Adrenal gland (tissue), 5 donors: Measurements from ENCODE around the gene SGMS1.

Source experiments
- POLR2A ChIP-seq, 2 donors: fragments of 450-650 bp; IDR thresholded peaks; one replicate each; pipeline ENCODE4 v1.6.1; 2017; ENCODE audit warnings: antibody characterized with exemption in 2 of 2, mild to moderate bottlenecking in 2 of 2, moderate library complexity in 1 of 2
- TF ChIP-seq, protein P1 (sequence below), 6 experiments: fragments of 450-650 bp in 4 of 6; fragments of 200-600 bp in 2 of 6; sonication (generic) in 1 of 6; IDR thresholded peaks; 1 replicate in 5 of 6; 2 replicates in 1 of 6; pipeline versions ENCODE4 v1.5.1 to v1.8.0; 2016 to 2021; ENCODE audit warnings: antibody characterized with exemption in 6 of 6, mild to moderate bottlenecking in 2 of 6, moderate library complexity in 1 of 6
- donor health status: DM: no; HTN: no; CAD: no.

DNA sequence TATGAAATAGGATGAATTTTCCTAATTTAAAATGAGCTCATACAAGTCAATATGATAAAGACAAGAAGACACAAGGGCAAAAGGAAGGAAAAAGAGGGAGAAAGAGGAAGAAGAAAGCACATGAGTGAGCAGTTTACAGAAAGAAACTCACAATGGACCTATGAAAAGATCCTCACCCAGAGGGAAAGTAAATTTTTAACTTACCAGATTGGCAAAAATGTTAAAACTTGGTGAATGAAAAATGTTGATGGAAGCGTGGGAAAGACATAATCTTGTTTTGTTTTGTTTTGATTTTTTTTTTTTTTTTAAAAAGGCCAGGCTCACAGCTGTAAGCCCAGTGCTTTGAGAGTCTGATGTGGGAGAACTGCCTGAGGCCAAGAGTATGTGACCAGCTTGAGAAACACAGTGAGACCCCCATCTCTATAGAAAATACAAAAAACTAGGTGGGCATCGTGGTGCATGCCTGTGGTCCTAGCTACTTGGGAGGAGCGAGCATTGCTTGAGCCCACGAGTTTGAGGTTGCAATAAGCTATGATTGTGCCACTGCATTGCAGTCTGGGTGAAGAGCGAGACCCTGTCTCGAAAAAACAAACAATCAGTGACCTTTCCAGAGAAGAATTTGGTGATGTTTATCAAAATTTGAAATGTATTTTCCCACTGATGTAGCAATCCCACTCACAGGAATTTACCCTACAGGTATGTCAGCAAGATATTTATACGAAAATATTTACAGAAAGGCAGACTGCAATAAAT, 219.6 kb downstream of the SGMS1 start:
- TF ChIP-seq, protein P1, sequence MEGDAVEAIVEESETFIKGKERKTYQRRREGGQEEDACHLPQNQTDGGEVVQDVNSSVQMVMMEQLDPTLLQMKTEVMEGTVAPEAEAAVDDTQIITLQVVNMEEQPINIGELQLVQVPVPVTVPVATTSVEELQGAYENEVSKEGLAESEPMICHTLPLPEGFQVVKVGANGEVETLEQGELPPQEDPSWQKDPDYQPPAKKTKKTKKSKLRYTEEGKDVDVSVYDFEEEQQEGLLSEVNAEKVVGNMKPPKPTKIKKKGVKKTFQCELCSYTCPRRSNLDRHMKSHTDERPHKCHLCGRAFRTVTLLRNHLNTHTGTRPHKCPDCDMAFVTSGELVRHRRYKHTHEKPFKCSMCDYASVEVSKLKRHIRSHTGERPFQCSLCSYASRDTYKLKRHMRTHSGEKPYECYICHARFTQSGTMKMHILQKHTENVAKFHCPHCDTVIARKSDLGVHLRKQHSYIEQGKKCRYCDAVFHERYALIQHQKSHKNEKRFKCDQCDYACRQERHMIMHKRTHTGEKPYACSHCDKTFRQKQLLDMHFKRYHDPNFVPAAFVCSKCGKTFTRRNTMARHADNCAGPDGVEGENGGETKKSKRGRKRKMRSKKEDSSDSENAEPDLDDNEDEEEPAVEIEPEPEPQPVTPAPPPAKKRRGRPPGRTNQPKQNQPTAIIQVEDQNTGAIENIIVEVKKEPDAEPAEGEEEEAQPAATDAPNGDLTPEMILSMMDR (IDR thresholded peaks at IDR 0.05): no peak
- no peak for TF ChIP-seq POLR2A (IDR thresholded peaks at IDR 0.05)
